CD4-positive, alpha-beta T cell treated with Interleukin-12 subunit alpha and Interleukin-12 subunit beta, for 1 hour (primary cell): ENCODE data around the gene GALNT18.

Source experiments
- DNase-seq: peaks from one replicate; pipeline ENCODE4 v3.0.0-alpha.2; 2020

Gene GALNT18

GRCh38 chr11:11426226-11426952, 195.4 kb downstream of the GALNT18 start:
- DNase-seq, result no peak

- no peak for DNase-seq
Measured at GRCh38 chr11:11425806-11426205, 196.0 kb downstream of the GALNT18 start.

- no peak for DNase-seq
Measured at GRCh38 chr11:11424688-11425087, 197.1 kb downstream of the GALNT18 start.

DNA sequence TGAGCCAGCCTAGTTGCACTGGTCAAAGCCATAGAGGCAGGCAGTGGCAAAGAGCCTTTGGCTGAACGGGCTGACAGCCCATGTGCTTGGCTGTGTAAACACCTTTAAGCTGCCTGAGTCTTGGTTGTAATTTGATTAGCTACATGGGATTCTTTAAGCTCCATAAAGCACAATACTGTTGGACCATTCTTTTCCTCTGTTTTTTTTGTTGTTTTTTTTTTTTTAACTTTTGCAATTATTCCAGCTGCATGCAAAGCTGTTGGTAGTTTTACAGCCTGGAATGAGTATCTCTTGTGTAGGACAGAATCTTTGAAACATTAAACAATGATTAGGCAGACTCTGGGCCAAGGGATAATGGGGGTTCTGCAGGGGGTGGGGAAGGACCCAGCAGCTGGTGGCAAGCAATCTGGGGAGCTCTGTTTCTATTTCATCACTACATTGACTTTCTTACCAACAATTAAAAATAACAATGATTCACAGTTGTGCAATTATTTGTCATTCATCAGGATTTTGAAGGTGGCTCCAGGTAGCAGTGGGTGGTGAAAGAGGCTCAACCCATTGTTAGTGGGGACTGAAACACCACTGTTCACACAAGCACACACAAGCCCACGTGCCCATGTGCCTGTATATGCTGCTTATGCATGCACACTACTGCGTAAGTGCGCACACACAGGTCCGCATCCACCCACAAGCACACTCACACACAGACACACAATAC, 199.2 kb downstream of the GALNT18 start:
- no peak for DNase-seq

- DNase-seq, result no peak
Measured at GRCh38 chr11:11421509-11421908, 200.3 kb downstream of the GALNT18 start.

DNA sequence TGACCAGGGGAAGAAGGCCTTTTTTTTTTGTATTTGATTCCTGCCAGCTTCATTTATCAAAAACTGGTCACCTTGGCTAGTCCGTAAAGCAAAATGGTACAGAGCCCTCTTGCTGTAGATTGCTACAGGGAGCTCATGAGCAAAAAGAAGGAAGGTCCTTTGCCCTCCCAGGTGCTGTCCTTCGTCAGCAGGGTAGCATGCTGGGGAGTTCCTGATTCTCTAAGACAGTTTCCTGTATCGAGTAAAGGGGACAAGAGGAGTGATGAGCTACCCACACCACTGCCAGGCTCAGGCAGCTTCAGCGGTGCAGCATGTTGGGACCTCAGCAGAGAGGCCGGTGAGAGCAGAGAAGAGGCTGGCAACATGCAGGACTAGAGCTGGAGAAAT, 200.9 kb downstream of the GALNT18 start:
- DNase-seq, result no peak

- DNase-seq, result no peak
Measured at GRCh38 chr11:11420191-11420898, 201.5 kb downstream of the GALNT18 start.

DNA sequence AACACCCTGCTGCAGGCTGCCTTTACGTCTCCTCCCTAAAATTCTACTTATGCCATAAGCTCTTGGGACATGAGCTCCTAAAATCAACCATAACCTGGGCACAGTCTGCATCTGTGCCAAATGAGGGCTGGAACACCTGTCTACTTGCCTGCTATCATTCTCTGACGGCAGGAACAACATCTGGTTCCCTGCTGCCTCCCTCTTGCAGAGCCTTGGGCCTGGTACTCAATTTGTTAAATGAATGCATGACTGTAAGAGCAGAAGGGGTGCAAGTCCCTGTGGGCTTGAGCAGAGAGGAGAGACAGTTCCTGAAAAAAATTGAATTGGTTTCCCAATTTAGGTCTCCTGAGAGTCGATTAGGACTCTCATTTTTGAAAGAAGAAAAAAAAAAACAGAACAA, 202.1 kb downstream of the GALNT18 start:
- DNase-seq, result no peak

DNA sequence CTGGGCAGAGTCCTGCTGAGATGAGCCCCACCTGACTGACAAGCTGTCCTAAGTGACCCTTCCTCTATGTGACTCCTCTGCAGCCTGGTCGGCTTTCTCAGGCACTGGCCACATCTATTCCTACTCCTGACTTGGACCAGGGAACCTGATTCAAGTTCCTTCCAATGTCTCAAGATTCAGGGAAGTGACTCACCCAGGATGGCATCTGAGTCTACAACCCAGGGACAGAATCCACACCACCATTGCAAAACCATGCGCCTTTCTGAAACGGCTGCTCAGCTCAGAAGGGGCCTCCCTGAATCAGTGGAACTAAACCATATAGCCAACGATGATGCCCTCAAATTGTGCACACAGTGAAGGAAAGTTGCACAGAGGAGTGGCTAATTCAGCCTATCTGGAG, 204.9 kb downstream of the GALNT18 start:
- no peak for DNase-seq

DNA sequence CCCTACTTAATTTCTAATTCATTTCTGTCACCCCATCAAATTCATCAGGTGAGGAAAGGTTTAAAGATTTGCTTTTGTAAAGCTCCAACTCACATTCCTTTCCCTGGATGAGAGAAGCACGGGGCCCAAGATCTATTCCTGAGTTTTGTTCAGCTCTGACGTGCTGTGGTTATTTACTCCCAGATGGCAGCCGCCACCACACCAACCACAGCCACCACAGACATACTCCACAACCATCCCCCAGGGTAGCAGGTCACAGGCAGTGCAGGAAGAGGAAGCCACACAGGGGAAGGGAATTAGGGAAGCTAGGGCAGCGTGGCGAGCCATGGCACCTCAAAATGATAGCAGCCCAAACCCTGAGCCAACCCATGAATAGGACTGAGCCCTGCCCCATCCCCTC, 205.3 kb downstream of the GALNT18 start:
- peak; percentile 7 for DNase-seq

- no peak for DNase-seq
Measured at GRCh38 chr11:11415901-11416300, 205.9 kb downstream of the GALNT18 start.

GRCh38 chr11:11414996-11415395, 206.8 kb downstream of the GALNT18 start:
- no peak for DNase-seq

DNA sequence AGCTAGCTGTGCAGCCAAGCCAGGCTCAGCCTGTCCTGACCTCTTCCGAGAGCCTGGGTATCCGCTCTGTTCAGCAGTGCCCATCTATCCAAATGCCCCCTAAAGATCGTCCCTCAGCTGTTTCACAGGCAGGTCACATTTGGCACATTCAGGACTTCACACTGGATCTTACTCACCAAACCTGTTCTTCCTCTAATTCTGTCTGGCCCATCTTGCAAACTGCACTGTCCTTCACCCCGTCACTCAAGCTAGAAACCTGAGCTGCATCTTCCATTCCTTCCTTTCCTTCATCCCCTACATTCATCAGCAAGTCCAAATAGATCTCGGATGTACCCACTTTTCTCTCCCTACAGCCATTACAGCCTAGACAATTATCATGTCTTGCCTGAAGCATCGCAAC, 208.0 kb downstream of the GALNT18 start:
- no peak for DNase-seq

DNA sequence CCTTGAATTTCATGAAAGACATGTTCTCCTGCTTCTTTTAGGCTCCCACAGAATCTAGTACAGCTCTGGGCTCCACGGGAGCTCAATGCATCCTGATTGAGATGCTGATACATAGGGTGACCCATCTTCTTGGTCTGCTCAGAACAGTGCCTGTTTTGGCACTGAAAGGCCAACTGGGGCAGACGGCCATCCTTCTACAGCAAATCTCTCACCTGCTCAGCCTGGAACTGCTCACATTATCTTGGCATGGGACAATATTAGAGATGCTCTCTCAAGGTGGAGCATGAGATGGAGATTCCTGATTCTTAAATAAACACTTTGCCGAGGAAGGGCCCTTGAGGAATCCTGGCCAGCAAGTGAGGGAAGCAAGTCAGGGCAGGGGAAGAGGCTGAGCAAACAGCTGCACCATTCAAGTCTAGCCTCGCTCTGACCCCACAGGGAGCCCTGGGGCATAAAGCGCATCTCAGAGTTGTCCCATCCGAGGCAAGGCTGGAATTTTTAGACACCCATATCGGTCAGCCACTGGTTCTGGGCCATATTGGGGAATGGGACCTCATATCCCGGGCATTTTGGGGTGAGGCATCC, 210.3 kb downstream of the GALNT18 start:
- no peak for DNase-seq

DNA sequence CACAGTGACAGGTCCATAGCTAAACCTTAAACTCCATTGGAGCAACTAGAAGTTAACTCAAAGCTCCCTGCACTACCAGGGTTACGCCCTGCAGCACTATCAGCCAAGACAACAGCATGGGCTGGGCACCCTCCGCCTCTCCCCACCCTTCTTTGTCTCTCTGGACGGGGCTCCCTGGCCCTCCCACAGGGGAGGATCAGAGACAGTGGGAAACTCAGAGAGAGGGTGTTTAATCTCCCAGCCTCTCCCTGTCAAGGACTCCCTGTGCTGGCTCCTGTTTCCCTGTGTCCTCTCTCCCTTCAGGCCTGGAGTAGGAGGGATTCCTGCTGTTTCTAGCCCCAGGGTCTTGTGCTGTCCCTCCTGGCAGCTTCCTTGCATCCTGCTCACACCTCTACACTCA, 211.9 kb downstream of the GALNT18 start:
- DNase-seq, result no peak

GRCh38 chr11:11409224-11409623, 212.6 kb downstream of the GALNT18 start:
- DNase-seq, result no peak

- DNase-seq, result no peak
Measured at GRCh38 chr11:11408436-11409221, 213.2 kb downstream of the GALNT18 start.

DNA sequence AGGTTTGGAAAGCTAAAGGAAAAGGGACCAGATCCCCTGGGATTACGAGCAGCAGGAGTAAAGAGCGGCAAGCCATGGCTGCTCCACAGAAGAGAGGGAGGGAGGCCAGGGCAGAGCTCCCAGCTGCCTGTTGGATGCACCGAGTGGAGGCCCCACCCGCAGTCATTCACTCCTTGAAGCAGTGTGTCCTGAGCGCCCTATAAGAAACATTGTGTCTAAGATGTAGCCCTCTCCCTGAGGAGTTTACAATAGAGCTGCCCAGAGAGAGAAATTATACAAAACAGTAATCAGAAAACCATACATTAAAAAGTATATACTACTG, 214.1 kb downstream of the GALNT18 start:
- DNase-seq, result no peak

DNA sequence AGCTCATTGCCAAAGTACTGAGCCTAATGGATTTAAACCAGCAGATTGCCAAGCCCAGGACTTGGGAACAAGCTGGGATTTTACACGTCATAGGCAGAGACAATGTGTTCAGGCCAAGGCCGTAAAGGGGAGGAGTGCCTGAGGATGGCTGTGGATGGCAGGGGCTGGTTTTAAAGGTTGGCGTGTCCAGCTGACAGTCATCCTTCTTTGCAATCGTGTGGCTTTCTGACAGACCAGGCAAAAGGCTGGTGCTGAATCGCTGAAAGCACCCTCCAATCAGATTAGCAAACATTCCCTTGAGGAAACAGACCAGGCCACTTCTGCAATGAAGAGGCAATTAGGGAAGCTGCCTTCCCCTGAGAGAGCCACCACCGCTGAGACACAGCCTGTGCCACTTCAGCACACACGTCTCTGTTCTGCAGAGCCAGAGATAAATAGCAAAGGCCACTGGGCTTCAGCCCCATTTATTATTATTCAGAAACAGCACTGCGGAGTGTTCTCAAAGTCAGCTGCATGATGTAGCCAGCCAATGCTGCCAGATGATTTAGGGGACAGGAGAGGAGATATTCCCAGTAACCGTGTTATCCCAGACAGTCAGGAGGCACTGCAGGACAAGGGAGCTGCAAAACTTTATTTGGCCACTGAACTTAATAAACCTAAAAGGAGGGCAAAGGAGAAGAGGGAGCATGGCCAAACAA, 214.6 kb downstream of the GALNT18 start:
- no peak for DNase-seq

- no peak for DNase-seq
Measured at GRCh38 chr11:11406652-11407051, 215.2 kb downstream of the GALNT18 start.

DNA sequence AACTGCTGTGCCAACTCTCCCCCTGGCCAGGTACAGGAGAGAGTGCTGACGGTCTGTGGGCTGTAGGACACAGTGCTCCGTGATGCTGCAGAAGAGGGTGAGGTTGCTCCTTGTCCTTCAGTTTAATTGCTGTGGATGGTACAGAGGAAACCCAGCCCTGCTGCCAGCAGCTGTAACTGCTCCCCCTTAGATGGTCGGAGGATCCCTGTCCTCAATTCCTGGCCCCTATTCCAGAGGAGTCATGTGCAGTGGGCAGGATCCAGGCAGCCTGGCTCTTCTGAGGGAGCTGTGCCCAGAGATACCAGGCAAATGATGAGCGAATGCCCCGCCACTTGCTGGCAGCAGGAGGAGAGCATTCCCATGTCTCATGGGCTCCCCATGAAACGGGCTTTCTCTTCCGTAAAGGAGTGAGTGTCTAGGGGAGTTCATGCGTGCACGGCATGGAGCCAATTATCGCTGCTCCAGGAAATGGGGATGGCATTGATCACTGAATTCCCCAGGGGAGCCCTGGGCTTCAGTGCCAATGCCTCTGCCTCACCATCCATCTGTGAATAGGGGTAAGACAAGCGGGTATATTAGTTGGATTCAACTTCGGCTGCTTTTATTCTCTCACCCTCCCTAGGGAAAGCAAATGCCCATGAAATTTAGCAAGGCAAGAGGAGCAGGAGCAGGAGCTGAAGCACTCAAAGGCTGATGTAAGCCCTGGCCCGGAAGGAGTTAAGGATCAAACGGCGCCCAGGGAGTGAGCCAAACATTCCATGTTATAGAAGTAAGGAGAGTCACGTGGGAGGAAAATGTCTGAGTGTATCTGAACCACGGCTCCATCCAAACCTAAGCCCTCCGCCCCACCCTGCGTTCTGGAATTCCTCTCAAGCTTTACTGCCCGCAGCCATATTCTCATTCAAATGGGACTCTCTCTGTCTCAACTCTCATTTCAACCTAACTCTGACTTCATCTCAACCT, 217.8 kb downstream of the GALNT18 start:
- DNase-seq, result no peak
